DOHH2 (cell line): Measurements from ENCODE around the gene ZNF385B.

ENCODE experiments used
- H3F3A ChIP-seq: fragments of 200-600 bp; sonication (generic), shearing (Covaris generic); 2 replicates; pipeline ENCODE4 v1.6.0; 2016; ENCODE audit warnings: antibody characterized with exemption, mild to moderate bottlenecking; ENCODE audit not compliant: control insufficient read depth, insufficient read depth
- H3K27ac ChIP-seq: fragments of 200-600 bp; sonication (generic); 2 replicates; pipeline ENCODE4 v1.5.1; 2014; ENCODE audit warnings: low read depth, mild to moderate bottlenecking, low read length, moderate library complexity
- H3K27me3 ChIP-seq: fragments of 200-600 bp; sonication (generic); 2 replicates; pipeline ENCODE4 v1.6.1; 2014; ENCODE audit warnings: mild to moderate bottlenecking, low read length, mixed read lengths; ENCODE audit not compliant: control insufficient read depth
- H3K36me3 ChIP-seq: fragments of 200-600 bp; sonication (generic); 2 replicates; pipeline ENCODE4 v1.6.1; 2014; ENCODE audit warnings: mild to moderate bottlenecking, low read length, moderate library complexity, mixed read lengths; ENCODE audit not compliant: control insufficient read depth
- H3K4me1 ChIP-seq: fragments of 200-600 bp; sonication (generic); 2 replicates; pipeline ENCODE4 v1.6.1; 2014; ENCODE audit warnings: mild to moderate bottlenecking, low read length, mixed read lengths; ENCODE audit not compliant: control insufficient read depth
- H3K4me2 ChIP-seq: fragments of 200-600 bp; sonication (generic); 2 replicates; pipeline ENCODE4 v1.6.0; 2014; ENCODE audit warnings: mild to moderate bottlenecking, low read length, moderate library complexity
- H3K4me3 ChIP-seq: fragments of 200-600 bp; sonication (generic); 2 replicates; pipeline ENCODE4 v1.5.1; 2014; ENCODE audit warnings: mild to moderate bottlenecking, low read length, mixed read lengths
- H3K79me2 ChIP-seq: fragments of 200-600 bp; sonication (generic); 2 replicates; pipeline ENCODE4 v1.6.1; 2014; ENCODE audit warnings: mild to moderate bottlenecking, low read length, mixed read lengths; ENCODE audit not compliant: control insufficient read depth
- H3K9me2 ChIP-seq: fragments of 200-600 bp; sonication (generic); replicated peaks from 2 replicates; pipeline ENCODE4 v1.6.1; 2014; ENCODE audit warnings: mild to moderate bottlenecking, low read length, mixed read lengths; ENCODE audit not compliant: control insufficient read depth
- H3K9me3 ChIP-seq: fragments of 200-600 bp; sonication (generic); 2 replicates; pipeline ENCODE4 v1.6.1; 2014; ENCODE audit warnings: antibody characterized with exemption, low read length, mixed read lengths; ENCODE audit not compliant: control insufficient read depth, insufficient read depth
- H4K20me1 ChIP-seq: fragments of 200-600 bp; sonication (generic); 2 replicates; pipeline ENCODE4 v1.6.0; 2014; ENCODE audit warnings: low read depth, mild to moderate bottlenecking, antibody characterized with exemption, low read length, moderate library complexity; ENCODE audit not compliant: control insufficient read depth, insufficient read depth
- EZH2phosphoT487 ChIP-seq: fragments of 200-600 bp; sonication (generic); IDR thresholded peaks from 2 replicates; pipeline ENCODE4 v1.6.1; 2017; ENCODE audit warnings: borderline replicate concordance, mild to moderate bottlenecking, antibody characterized with exemption, low read length, moderate library complexity, mixed read lengths
- TF ChIP-seq, protein P1 (sequence below): fragments of 200-600 bp; sonication (generic); IDR thresholded peaks from one replicate; pipeline ENCODE4 v1.5.1; 2014; ENCODE audit warnings: antibody characterized with exemption, mild to moderate bottlenecking, low read depth, low read length; ENCODE audit not compliant: poor library complexity, severe bottlenecking

Gene ZNF385B

DNA sequence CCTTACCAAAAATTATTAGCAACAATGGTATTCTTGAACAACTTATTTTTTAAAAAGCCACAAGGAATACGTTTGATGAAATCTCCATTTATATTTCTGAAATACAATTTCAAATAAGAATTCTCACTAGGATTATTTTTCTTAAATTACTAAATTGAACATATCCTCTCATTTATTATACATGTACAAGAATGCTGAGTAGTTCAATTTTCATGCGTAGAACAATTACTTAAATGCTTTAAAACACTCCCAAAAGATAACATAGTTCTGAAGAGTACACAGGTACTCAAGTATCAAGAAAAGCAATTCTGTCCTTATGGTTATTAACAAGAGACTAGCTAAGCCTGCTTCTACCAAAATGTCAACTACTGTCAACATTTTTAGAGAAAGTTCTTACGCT lies 268.1 kb downstream of the ZNF385B start:
- H3K9me2 ChIP-seq, result no peaks in the 10 kb centered on the region
- no peaks in the 10 kb centered on the region for H3K9me3 ChIP-seq
- no peak overlapping the region for H3K4me3 ChIP-seq
- no peaks in the 10 kb centered on the region for H3K4me1 ChIP-seq
- no peaks in the 10 kb centered on the region for H3K79me2 ChIP-seq
- H3K36me3 ChIP-seq, result no peaks in the 10 kb centered on the region
- TF ChIP-seq EZH2phosphoT487, result no peak
- TF ChIP-seq, protein P1, sequence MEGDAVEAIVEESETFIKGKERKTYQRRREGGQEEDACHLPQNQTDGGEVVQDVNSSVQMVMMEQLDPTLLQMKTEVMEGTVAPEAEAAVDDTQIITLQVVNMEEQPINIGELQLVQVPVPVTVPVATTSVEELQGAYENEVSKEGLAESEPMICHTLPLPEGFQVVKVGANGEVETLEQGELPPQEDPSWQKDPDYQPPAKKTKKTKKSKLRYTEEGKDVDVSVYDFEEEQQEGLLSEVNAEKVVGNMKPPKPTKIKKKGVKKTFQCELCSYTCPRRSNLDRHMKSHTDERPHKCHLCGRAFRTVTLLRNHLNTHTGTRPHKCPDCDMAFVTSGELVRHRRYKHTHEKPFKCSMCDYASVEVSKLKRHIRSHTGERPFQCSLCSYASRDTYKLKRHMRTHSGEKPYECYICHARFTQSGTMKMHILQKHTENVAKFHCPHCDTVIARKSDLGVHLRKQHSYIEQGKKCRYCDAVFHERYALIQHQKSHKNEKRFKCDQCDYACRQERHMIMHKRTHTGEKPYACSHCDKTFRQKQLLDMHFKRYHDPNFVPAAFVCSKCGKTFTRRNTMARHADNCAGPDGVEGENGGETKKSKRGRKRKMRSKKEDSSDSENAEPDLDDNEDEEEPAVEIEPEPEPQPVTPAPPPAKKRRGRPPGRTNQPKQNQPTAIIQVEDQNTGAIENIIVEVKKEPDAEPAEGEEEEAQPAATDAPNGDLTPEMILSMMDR, result no peak
- H3K27me3 ChIP-seq, result no peaks in the 10 kb centered on the region
- no peaks in the 10 kb centered on the region for H3F3A ChIP-seq
- H3K4me2 ChIP-seq, result no peak overlapping the region
- H3K27ac ChIP-seq, result no peak overlapping the region
- H4K20me1 ChIP-seq, result no peaks in the 10 kb centered on the region

DNA sequence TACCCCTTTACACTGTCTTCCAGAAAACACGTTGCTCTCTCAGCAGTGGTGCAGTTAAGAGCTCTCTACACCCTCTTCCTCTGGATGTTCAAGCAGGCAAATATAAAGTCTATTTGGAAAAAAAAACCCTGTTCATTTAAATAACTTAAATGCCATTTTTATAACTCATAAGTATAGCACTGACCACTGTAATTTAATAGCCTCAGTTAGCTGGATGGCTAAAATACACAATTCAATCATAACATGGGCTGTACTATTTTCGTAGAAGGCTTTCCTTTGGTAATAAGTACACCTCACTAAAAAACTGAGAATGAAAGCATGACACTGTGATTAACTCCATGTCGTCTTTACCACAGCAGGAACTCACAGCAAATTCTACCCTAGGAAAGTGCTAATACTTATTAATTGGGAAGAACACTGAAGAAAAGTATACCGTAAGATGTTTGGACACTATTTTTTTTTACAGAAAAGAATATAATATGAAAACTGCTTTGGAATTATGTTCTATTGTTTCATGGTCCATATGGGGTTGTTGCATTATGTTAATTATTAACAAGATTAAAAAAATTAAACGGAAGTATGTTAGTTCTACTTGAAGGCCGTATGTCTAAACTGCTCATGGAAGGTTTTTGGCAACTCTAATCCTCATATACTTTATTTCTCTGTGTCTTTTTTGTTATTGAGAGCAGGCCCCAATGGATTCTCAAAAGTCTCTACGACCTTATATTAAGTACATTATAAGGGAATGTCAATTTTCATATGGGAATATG lies 269.1 kb downstream of the ZNF385B start:
- Histone ChIP-seq H3F3A (no peaks in the 10 kb centered on the region), H3K9me3 (no peaks in the 10 kb centered on the region), H3K27ac (no peak overlapping the region), H4K20me1 (no peaks in the 10 kb centered on the region), H3K4me3 (no peak overlapping the region), H3K4me2 (no peak overlapping the region), H3K79me2 (no peaks in the 10 kb centered on the region), H3K9me2 (no peaks in the 10 kb centered on the region), H3K27me3 (no peaks in the 10 kb centered on the region), H3K36me3 (no peaks in the 10 kb centered on the region), H3K4me1 (no peaks in the 10 kb centered on the region)
- TF ChIP-seq, protein P1, result no peak
- no peak for TF ChIP-seq EZH2phosphoT487

DNA sequence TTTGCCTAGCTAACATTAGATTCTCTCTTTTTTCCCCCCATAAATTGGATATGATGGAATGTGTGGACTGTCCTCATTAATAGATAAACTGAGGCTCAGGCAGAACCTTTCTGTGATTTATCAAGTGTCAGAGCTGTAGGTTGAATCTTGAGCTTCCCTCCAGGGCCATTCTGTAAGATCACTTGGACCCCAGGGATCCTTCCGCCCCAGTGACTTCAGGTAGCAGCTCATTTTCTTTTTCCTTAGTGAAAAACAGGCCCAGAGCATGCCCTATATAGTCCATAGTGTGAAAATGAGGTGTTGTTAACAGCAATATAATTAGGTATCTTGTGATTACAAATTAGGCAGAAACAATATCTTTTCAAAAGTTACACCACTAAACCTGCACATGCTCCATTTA lies 269.7 kb downstream of the ZNF385B start:
- no peaks in the 10 kb centered on the region for H3K4me1 ChIP-seq
- H3K9me3 ChIP-seq, result no peaks in the 10 kb centered on the region
- no peaks in the 10 kb centered on the region for H3K27me3 ChIP-seq
- TF ChIP-seq, protein P1, result no peak
- no peak for TF ChIP-seq EZH2phosphoT487
- no peak overlapping the region for H3K27ac ChIP-seq
- H3K4me3 ChIP-seq, result no peak overlapping the region
- H4K20me1 ChIP-seq, result no peaks in the 10 kb centered on the region
- H3K4me2 ChIP-seq, result no peak overlapping the region
- no peaks in the 10 kb centered on the region for H3F3A ChIP-seq
- no peaks in the 10 kb centered on the region for H3K36me3 ChIP-seq
- H3K79me2 ChIP-seq, result no peaks in the 10 kb centered on the region
- no peaks in the 10 kb centered on the region for H3K9me2 ChIP-seq
